ENCODE results near the gene RAB28.

GRCh38 chr4:13411942-13412341 is 72.2 kb downstream of the RAB28 start:
- TF ChIP-seq POLR2A (IDR thresholded peaks at IDR 0.05; ENCODE audit: extremely low read depth, insufficient read length) = no peak
- TF ChIP-seq, protein P1, sequence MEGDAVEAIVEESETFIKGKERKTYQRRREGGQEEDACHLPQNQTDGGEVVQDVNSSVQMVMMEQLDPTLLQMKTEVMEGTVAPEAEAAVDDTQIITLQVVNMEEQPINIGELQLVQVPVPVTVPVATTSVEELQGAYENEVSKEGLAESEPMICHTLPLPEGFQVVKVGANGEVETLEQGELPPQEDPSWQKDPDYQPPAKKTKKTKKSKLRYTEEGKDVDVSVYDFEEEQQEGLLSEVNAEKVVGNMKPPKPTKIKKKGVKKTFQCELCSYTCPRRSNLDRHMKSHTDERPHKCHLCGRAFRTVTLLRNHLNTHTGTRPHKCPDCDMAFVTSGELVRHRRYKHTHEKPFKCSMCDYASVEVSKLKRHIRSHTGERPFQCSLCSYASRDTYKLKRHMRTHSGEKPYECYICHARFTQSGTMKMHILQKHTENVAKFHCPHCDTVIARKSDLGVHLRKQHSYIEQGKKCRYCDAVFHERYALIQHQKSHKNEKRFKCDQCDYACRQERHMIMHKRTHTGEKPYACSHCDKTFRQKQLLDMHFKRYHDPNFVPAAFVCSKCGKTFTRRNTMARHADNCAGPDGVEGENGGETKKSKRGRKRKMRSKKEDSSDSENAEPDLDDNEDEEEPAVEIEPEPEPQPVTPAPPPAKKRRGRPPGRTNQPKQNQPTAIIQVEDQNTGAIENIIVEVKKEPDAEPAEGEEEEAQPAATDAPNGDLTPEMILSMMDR (IDR thresholded peaks at IDR 0.05; ENCODE audit: low read depth, low read length) = no peak
- TF ChIP-seq MYC (IDR thresholded peaks at IDR 0.05; ENCODE audit: low read depth, low read length) = no peak
